H1 (cell line): ENCODE results near the gene KRTDAP. TPM values are rescaled to one million over a fixed set of nuclear protein-coding genes. Genes with fewer than 3 reads are reported as not detected.

Experiments used
- CTCF ChIA-PET: fragments of 300-600 bp; sonication (Branson Sonifier 250); formaldehyde crosslinking; loops from one replicate; lab custom pipeline; 2021; ENCODE audit not compliant: partially characterized antibody; lab: Charles Lee
- POLR2A ChIA-PET: fragments of 300-600 bp; sonication (Branson Sonifier 250); formaldehyde crosslinking; loops from one replicate; lab custom pipeline; 2021; ENCODE audit warnings: inconsistent platforms; ENCODE audit not compliant: partially characterized antibody; lab: Charles Lee
- DNase-seq, 2 experiments: peaks; one replicate each; pipeline versions ENCODE4 v3.0.0 to v3.0.0-alpha.2; 2010 to 2022; ENCODE audit warnings: low spot score in 2 of 2, low read depth in 1 of 2, mixed read lengths in 1 of 2
- FAIRE-seq: peaks from 2 replicates; lab custom pipeline; 2011; peaks lifted over from hg19 to GRCh38; lab: Jason Lieb, UNC
- H2AFZ ChIP-seq: 2 replicates; pipeline ENCODE4 v1.8.1; 2012; ENCODE audit warnings: low read length, inconsistent platforms
- H2AK5ac ChIP-seq: 2 replicates; pipeline ENCODE4 v1.6.1; 2013; ENCODE audit warnings: low read depth, low read length
- H2BK120ac ChIP-seq: replicated peaks from 2 replicates; pipeline ENCODE3; 2013; ENCODE audit warnings: low read depth, low read length, inconsistent platforms
- H2BK12ac ChIP-seq: 2 replicates; pipeline ENCODE4 v1.6.1; 2013; ENCODE audit warnings: low read depth, low read length
- H2BK15ac ChIP-seq: 2 replicates; pipeline ENCODE4 v1.6.1; 2013; ENCODE audit warnings: low read length
- H2BK20ac ChIP-seq: 2 replicates; pipeline ENCODE4 v1.6.1; 2013; ENCODE audit warnings: low read length
- H2BK5ac ChIP-seq: 2 replicates; pipeline ENCODE4 v1.6.1; 2013; ENCODE audit warnings: low read depth, low read length
- H3K14ac ChIP-seq: 2 replicates; pipeline ENCODE4 v1.6.1; 2013; ENCODE audit warnings: inconsistent platforms; ENCODE audit not compliant: insufficient read length
- H3K18ac ChIP-seq: 2 replicates; pipeline ENCODE4 v1.6.1; 2013; ENCODE audit warnings: low read length; ENCODE audit errors: extremely low read depth
- H3K23ac ChIP-seq: 2 replicates; pipeline ENCODE4 v1.6.1; 2013; ENCODE audit warnings: inconsistent platforms; ENCODE audit not compliant: insufficient read length
- H3K23me2 ChIP-seq: 2 replicates; pipeline ENCODE4 v1.6.1; 2013; ENCODE audit warnings: low read depth, low read length
- H3K27ac ChIP-seq: 2 replicates; pipeline ENCODE4 v1.6.1; 2011; ENCODE audit warnings: low read depth, low read length, inconsistent platforms
- H3K27me3 ChIP-seq, 4 experiments: replicated peaks in 1 of 4; 1 replicate in 1 of 4; 2 replicates in 3 of 4; pipeline versions ENCODE4 v1.6.1 to v1.8.1; 2011 to 2013; ENCODE audit warnings: low read length in 3 of 4, mild to moderate bottlenecking in 3 of 4, inconsistent platforms in 2 of 4, mixed read lengths in 2 of 4, moderate library complexity in 1 of 4; ENCODE audit not compliant: control insufficient read depth in 3 of 4, insufficient read depth in 3 of 4; ENCODE audit errors: extremely low read depth in 1 of 4
- H3K36me3 ChIP-seq, 4 experiments: 2 replicates each; pipeline versions ENCODE4 v1.6.1 to v1.8.1; 2011 to 2013; ENCODE audit warnings: mild to moderate bottlenecking in 4 of 4, low read length in 3 of 4, moderate library complexity in 2 of 4, control low read depth in 1 of 4, inconsistent platforms in 1 of 4; ENCODE audit not compliant: insufficient read depth in 4 of 4, control insufficient read depth in 2 of 4
- H3K4ac ChIP-seq: replicated peaks from 2 replicates; pipeline ENCODE3; 2013; ENCODE audit warnings: low read length, low read depth, mixed read lengths, inconsistent platforms; ENCODE audit not compliant: insufficient read length
- H3K4me1 ChIP-seq, 4 experiments: replicated peaks in 1 of 4; 1 replicate in 1 of 4; 2 replicates in 3 of 4; pipeline versions ENCODE4 v1.6.1 to v1.8.1; 2011 to 2013; ENCODE audit warnings: low read length in 3 of 4, inconsistent platforms in 2 of 4, mixed read lengths in 1 of 4; ENCODE audit not compliant: insufficient read depth in 4 of 4, control insufficient read depth in 3 of 4
- H3K4me2 ChIP-seq, 2 experiments: 2 replicates each; pipeline versions ENCODE4 v1.6.1 to v1.8.1; 2011 to 2013; ENCODE audit warnings: low read depth in 2 of 2, low read length in 2 of 2, control low read depth in 1 of 2, inconsistent platforms in 1 of 2, mild to moderate bottlenecking in 1 of 2; ENCODE audit not compliant: insufficient read depth in 1 of 2
- H3K4me3 ChIP-seq, 4 experiments: fragments of 200-600, 300-600 bp in 1 of 4; sonication (generic), shearing (Covaris generic), sonication (Bioruptor Twin) in 1 of 4; 2 replicates each; pipeline versions ENCODE4 v1.5.1 to v1.8.1; 2011 to 2016; ENCODE audit warnings: low read length in 4 of 4, low read depth in 3 of 4, control low read depth in 2 of 4, inconsistent platforms in 2 of 4, mild to moderate bottlenecking in 2 of 4, mixed read lengths in 1 of 4, moderate library complexity in 1 of 4; ENCODE audit not compliant: insufficient read depth in 2 of 4; ENCODE audit errors: extremely low read depth in 1 of 4
- H3K56ac ChIP-seq: replicated peaks from 2 replicates; pipeline ENCODE3; 2013; ENCODE audit warnings: low read depth, mild to moderate bottlenecking, mixed read lengths, low read length, inconsistent platforms; ENCODE audit not compliant: insufficient read length
- H3K79me1 ChIP-seq: 2 replicates; pipeline ENCODE4 v1.6.1; 2013; ENCODE audit warnings: low read depth, low read length, control low read depth
- H3K79me2 ChIP-seq, 2 experiments: 2 replicates each; pipeline versions ENCODE4 v1.6.1 to v1.8.1; 2012 to 2013; ENCODE audit warnings: low read length in 2 of 2, mild to moderate bottlenecking in 2 of 2, inconsistent platforms in 1 of 2; ENCODE audit not compliant: insufficient read depth in 2 of 2, control insufficient read depth in 1 of 2
- H3K9ac ChIP-seq, 4 experiments: replicated peaks in 1 of 4; 1 replicate in 1 of 4; 2 replicates in 3 of 4; pipeline versions ENCODE4 v1.6.1 to v1.8.1; 2011 to 2013; ENCODE audit warnings: low read depth in 3 of 4, low read length in 3 of 4, control low read depth in 2 of 4, mild to moderate bottlenecking in 2 of 4, moderate library complexity in 2 of 4, inconsistent platforms in 1 of 4; ENCODE audit errors: extremely low read depth in 1 of 4
- H3K9me3 ChIP-seq, 2 experiments: 2 replicates each; pipeline versions ENCODE4 v1.6.1 to v1.8.1; 2012 to 2013; ENCODE audit warnings: mild to moderate bottlenecking in 2 of 2, moderate library complexity in 2 of 2, control low read depth in 1 of 2, inconsistent platforms in 1 of 2, low read depth in 1 of 2, low read length in 1 of 2, mixed read lengths in 1 of 2; ENCODE audit not compliant: insufficient read depth in 2 of 2
- H4K20me1 ChIP-seq, 2 experiments: replicated peaks in 1 of 2; 2 replicates each; pipeline versions ENCODE3 to v1.8.1; 2011 to 2013; ENCODE audit warnings: inconsistent platforms in 2 of 2, low read length in 2 of 2, mild to moderate bottlenecking in 1 of 2; ENCODE audit not compliant: insufficient read depth in 2 of 2, control insufficient read depth in 1 of 2
- H4K5ac ChIP-seq: 2 replicates; pipeline ENCODE4 v1.6.1; 2013; ENCODE audit warnings: low read length, low read depth, mixed read lengths, inconsistent platforms; ENCODE audit not compliant: insufficient read length
- H4K8ac ChIP-seq: 2 replicates; pipeline ENCODE4 v1.8.0; 2013; ENCODE audit warnings: mild to moderate bottlenecking, moderate library complexity, low read length, inconsistent platforms; ENCODE audit not compliant: insufficient read depth; ENCODE audit errors: extremely low read depth
- H4K91ac ChIP-seq: replicated peaks from 2 replicates; pipeline ENCODE3; 2013; ENCODE audit warnings: low read length, mixed read lengths, inconsistent platforms; ENCODE audit not compliant: insufficient read length
- HDAC2 ChIP-seq, 2 experiments: fragments of 300-600 bp in 1 of 2; sonication (generic) in 1 of 2; IDR thresholded peaks; 2 replicates each; pipeline ENCODE4 v1.6.1; 2011 to 2012; ENCODE audit warnings: low read depth in 2 of 2, low read length in 2 of 2, mild to moderate bottlenecking in 2 of 2, moderate library complexity in 2 of 2, borderline replicate concordance in 1 of 2, inconsistent platforms in 1 of 2
- KDM1A ChIP-seq: fragments of 200-600, 300-600 bp; sonication (generic); IDR thresholded peaks from 2 replicates; pipeline ENCODE4 v1.7.1; 2016; ENCODE audit warnings: mild to moderate bottlenecking, low read length, borderline replicate concordance
- SUZ12 ChIP-seq: fragments of 200-600 bp; sonication (generic); IDR thresholded peaks from 2 replicates; pipeline ENCODE4 v1.6.1; 2012; ENCODE audit warnings: mild to moderate bottlenecking, inconsistent platforms, low read length, moderate library complexity, mixed read lengths
- WGBS, 2 experiments: shearing (Covaris generic) in 1 of 2; methylation state at CpG; one replicate each; pipeline versions ENCODE4 v1.1.6 to v1.1.7; 2013 to 2015; ENCODE audit warnings: low lambda C conversion rate in 2 of 2, mixed read lengths in 2 of 2, inconsistent platforms in 1 of 2, low coverage in 1 of 2, missing lambda C conversion rate in 1 of 2; ENCODE audit not compliant: insufficient replicate concordance in 2 of 2, insufficient coverage in 1 of 2, insufficient read length in 1 of 2; ENCODE audit errors: extremely low coverage in 1 of 2, missing lambda C conversion rate in 1 of 2; 5-methylcytosine and 5-hydroxymethylcytosine counted together
- polyA plus RNA-seq, 7 experiments: library from polyadenylated mRNA; depleted of rRNA in 3 of 7; stranded (reverse) in 5 of 7; unstranded in 2 of 7; fragments of >200 nt in 5 of 7; fragments of 200-250 nt in 2 of 7; gene quantifications; 1 replicate in 5 of 7; 2 replicates in 1 of 7; 4 replicates in 1 of 7; pipeline versions ENCODE4 v1.2.1 to v1.2.3, GENCODE V29; 2011 to 2013; ENCODE audit warnings: missing spikeins in 2 of 7, mixed read lengths in 2 of 7
- total RNA-seq: library from RNA; stranded (reverse); fragmentation: NEBNext Ultra II Directional; extraction: Animal tissue kit (Norgen Biotek cat#: 25700); gene quantifications from 2 replicates; pipeline ENCODE4 v1.2.1, GENCODE V29; 2021

KRTDAP gene
- total and polyA plus RNA-seq, 2 of the 8 experiments (the other 6 are each of a cell fraction or from before 2014, with no cell fraction given), result 0.69 to 0.88 TPM

GRCh38 chr19:35438527-35438926, 51.7 kb downstream of the KRTDAP start:
- no peaks in the 10 kb centered on the region for H3K79me1 ChIP-seq
- H3K23ac ChIP-seq, result no peak overlapping the region
- H3K79me2 ChIP-seq, result no peaks in the 10 kb centered on the region
- POLR2A ChIA-PET, result no interaction called here
- H2BK120ac ChIP-seq, result no peak overlapping the region
- H3K27me3 ChIP-seq, result no peaks in the 10 kb centered on the region
- H3K4me1 ChIP-seq, result no peaks in the 10 kb centered on the region
- no peak overlapping the region for H3K18ac ChIP-seq
- no peak overlapping the region; a peak in 1 of 7 replicates for H3K9ac ChIP-seq
- no peak overlapping the region for H2BK5ac ChIP-seq
- no peak overlapping the region for H4K91ac ChIP-seq
- 81% methylated on average over 5 of the region's 5 CpGs; no CpG with 5 or more reads in 1 of the 2 experiments for WGBS, 2 experiments
- no peak overlapping the region for H3K4ac ChIP-seq
- H3K23me2 ChIP-seq, result no peaks in the 10 kb centered on the region
- no peak overlapping the region for H3K4me3 ChIP-seq
- H3K56ac ChIP-seq, result no peak overlapping the region
- H2BK15ac ChIP-seq, result no peak overlapping the region
- CTCF ChIA-PET, result interaction anchor here (0.6 kb wide), 1 partner anchor 21 kb away, joined by 3 read pairs; no protein-coding TSS in a partner anchor
- no peak overlapping the region for H4K5ac ChIP-seq
- no peak overlapping the region for H2AK5ac ChIP-seq
- no peak for FAIRE-seq
- TF ChIP-seq KDM1A (no peak), SUZ12 (no peak), HDAC2 (IDR thresholded peaks at IDR 0.05; ENCODE audit: borderline replicate concordance in 1 of 2, low read depth in 2 of 2, low read length in 2 of 2) (no peak)
- no peak overlapping the region for H3K14ac ChIP-seq
- no peaks in the 10 kb centered on the region for H4K20me1 ChIP-seq
- DNase-seq, result no peak
- H3K36me3 ChIP-seq, result no peaks in the 10 kb centered on the region
- no peak overlapping the region for H3K27ac ChIP-seq
- no peak overlapping the region for H2BK12ac ChIP-seq
- no peak overlapping the region for H3K4me2 ChIP-seq
- no peak overlapping the region for H2AFZ ChIP-seq
- no peak overlapping the region for H2BK20ac ChIP-seq
- no peak overlapping the region for H4K8ac ChIP-seq
- H3K9me3 ChIP-seq, result no peaks in the 10 kb centered on the region
